ENCODE data around the gene TRIM24. TPM values are rescaled to one million over a fixed set of nuclear protein-coding genes. Genes with fewer than 3 reads are reported as not detected.
A peak's percentile ranks its signal among the peaks of the same experiment; 100 is the strongest.

TRIM24 gene
- total RNA-seq, 1 donor from 2014 or later = 93.8 TPM

- no peak for DNase-seq (ENCODE audit: low read depth, low spot score)
- Mint-ChIP-seq H3K36me3 (ENCODE audit: low read depth) (no peaks in the 10 kb centered on the region), H3K27me3 (ENCODE audit: low read depth) (no peaks in the 10 kb centered on the region), H3K27ac (ENCODE audit: unreplicated experiment) (no peak overlapping the region), H3K9me3 (no peaks in the 10 kb centered on the region), H3K4me1 (peaks cover 4% of the 10 kb centered on the region), H3K4me3 (no peak overlapping the region)
- TF ChIP-seq CTCF (conservative IDR thresholded peaks at IDR 0.05) = no peak
These were observed 170.1 kb downstream of the TRIM24 start for GRCh38 chr7:138630059-138630610.

- Mint-ChIP-seq H3K27me3 (ENCODE audit: low read depth) (no peaks in the 10 kb centered on the region), H3K36me3 (ENCODE audit: low read depth) (no peaks in the 10 kb centered on the region), H3K4me3 (no peak overlapping the region), H3K9me3 (no peaks in the 10 kb centered on the region), H3K4me1 (peaks cover 4% of the 10 kb centered on the region), H3K27ac (ENCODE audit: unreplicated experiment) (no peak overlapping the region)
- TF ChIP-seq CTCF (conservative IDR thresholded peaks at IDR 0.05) = no peak
- no peak for DNase-seq (ENCODE audit: low read depth, low spot score)
These were observed 172.3 kb downstream of the TRIM24 start for GRCh38 chr7:138632384-138632783.

GRCh38 chr7:138632826-138633602 is 173.0 kb downstream of the TRIM24 start:
- peaks cover 4% of the 10 kb centered on the region for H3K4me1 Mint-ChIP-seq
- no peaks in the 10 kb centered on the region for H3K36me3 Mint-ChIP-seq (ENCODE audit: low read depth)
- no peak for DNase-seq (ENCODE audit: low read depth, low spot score)
- H3K27ac Mint-ChIP-seq (ENCODE audit: unreplicated experiment) = peak overlapping the region; percentile 83
- H3K9me3 Mint-ChIP-seq = no peaks in the 10 kb centered on the region
- no peaks in the 10 kb centered on the region for H3K27me3 Mint-ChIP-seq (ENCODE audit: low read depth)
- TF ChIP-seq CTCF (conservative IDR thresholded peaks at IDR 0.05) = no peak
- H3K4me3 Mint-ChIP-seq = no peak overlapping the region

Other genes starting within 250 kb of the TRIM24 start
- gene SVOPL, start 241.1 kb downstream of the TRIM24 start, total RNA-seq = not detected in 2 replicates